ENCODE measurements around the gene TUBB8B. TPM values are rescaled to one million over a fixed set of nuclear protein-coding genes. Genes with fewer than 3 reads are reported as not detected.
"Not testable (repeated sequence)": the region's sequence is repeated elsewhere in the genome, so short reads cannot be mapped to it uniquely, and the experiment has no call there.

The TUBB8B gene
- total RNA-seq, 1 donor from 2014 or later, result not detected

- intact Hi-C loops (cut with DNase I); DNase-seq (ENCODE audit: low spot score); ATAC-seq: not testable (repeated sequence)
Measured at GRCh38 chr18:54388-54787, 5.0 kb upstream of the TUBB8B start.

- DNase-seq (ENCODE audit: low spot score); ATAC-seq; intact Hi-C loops (cut with DNase I): not testable (repeated sequence)
Measured at GRCh38 chr18:48696-49095, 719 bp downstream of the TUBB8B start.

- DNase-seq (ENCODE audit: low spot score); intact Hi-C loops (cut with DNase I): not testable (repeated sequence)
- ATAC-seq, result peak; percentile 24
Measured at GRCh38 chr18:13177-13576, 36.2 kb downstream of the TUBB8B start.

GRCh38 chr18:12773-13172 lies 36.6 kb downstream of the TUBB8B start:
- intact Hi-C loops (cut with DNase I); DNase-seq (ENCODE audit: low spot score): not testable (repeated sequence)
- ATAC-seq, result peak; percentile 34

GRCh38 chr18:11383-12274 lies 37.8 kb downstream of the TUBB8B start:
- DNase-seq (ENCODE audit: low spot score); ATAC-seq; intact Hi-C loops (cut with DNase I): not testable (repeated sequence)

GRCh38 chr18:10624-11184 lies 38.7 kb downstream of the TUBB8B start:
- peak; percentile 41 for ATAC-seq

GRCh38 chr18:9937-10336 lies 39.5 kb downstream of the TUBB8B start:
- DNase-seq (ENCODE audit: low spot score); intact Hi-C loops (cut with DNase I); ATAC-seq: not testable (repeated sequence)

More at GRCh38 chr18:10624-11184, 38.7 kb downstream of the TUBB8B start:
- DNase-seq (ENCODE audit: low spot score); intact Hi-C loops (cut with DNase I): not testable (repeated sequence)

Other genes starting within 250 kb of the TUBB8B start
- gene USP14, start 108.9 kb upstream of the TUBB8B start, total RNA-seq, result 57.2 TPM
- gene THOC1, start 218.4 kb upstream of the TUBB8B start, total RNA-seq, result 57.2 TPM

Measured in sciatic nerve (tissue), 2 donors.